T-cell (primary cell): ENCODE data around the gene KATNIP. TPM values are rescaled to one million over a fixed set of nuclear protein-coding genes. Genes with fewer than 3 reads are reported as not detected.

Experiments used
- ATAC-seq, 4 experiments: fragments of 200-7000 bp in 3 of 4; fragments of 150-1000 bp in 1 of 4; cut with Tn5 transposase; replicated peaks in 1 of 4; 1 replicate in 3 of 4; 2 replicates in 1 of 4; pipeline ENCODE4 v1.10.0; 2021; ENCODE audit warnings: moderate library complexity in 3 of 4, mild to moderate bottlenecking in 2 of 4, moderate number of reproducible peaks in 1 of 4
- CTCF ChIA-PET, 2 donors: fragments of 300-600 bp; sonication (Branson Sonifier 250); formaldehyde crosslinking; loops; one replicate each; lab custom pipeline; 2022; ENCODE audit warnings: antibody characterized with exemption in 2 of 2; lab: Charles Lee
- POLR2A ChIA-PET, 2 donors: fragments of 300-600 bp; sonication (Branson Sonifier 250); formaldehyde crosslinking; loops; one replicate each; lab custom pipeline; 2022; ENCODE audit warnings: antibody characterized with exemption in 2 of 2; lab: Charles Lee
- DNase-seq, 35 experiments: peaks; one replicate each; pipeline versions ENCODE4 v3.0.0 to v3.0.0-alpha.2; 2013 to 2023
- H3K27ac ChIP-seq: one replicate; pipeline ENCODE4 v1.5.1; 2013; ENCODE audit warnings: low read length
- H3K27me3 ChIP-seq, 2 experiments: replicated peaks in 1 of 2; 1 replicate in 1 of 2; 2 replicates in 1 of 2; pipeline versions ENCODE4 v1.6.1 to v1.7.0; 2013; ENCODE audit warnings: low read length in 1 of 2, mixed read lengths in 1 of 2; ENCODE audit not compliant: control insufficient read depth in 2 of 2, insufficient read depth in 2 of 2; ENCODE audit errors: extremely low read depth in 1 of 2
- H3K36me3 ChIP-seq, 2 donors: 1 replicate in 1 of 2; 2 replicates in 1 of 2; pipeline versions ENCODE4 v1.6.1 to v1.7.0; 2013; ENCODE audit warnings: low read length in 1 of 2; ENCODE audit not compliant: control insufficient read depth in 2 of 2, insufficient read depth in 1 of 2; ENCODE audit errors: extremely low read depth in 1 of 2
- H3K4me1 ChIP-seq, 2 experiments: 1 replicate in 1 of 2; 2 replicates in 1 of 2; pipeline versions ENCODE4 v1.6.1 to v1.7.0; 2013; ENCODE audit warnings: low read length in 2 of 2, mixed read lengths in 1 of 2; ENCODE audit not compliant: insufficient read depth in 2 of 2, control insufficient read depth in 1 of 2; ENCODE audit errors: extremely low read depth in 1 of 2
- H3K4me3 ChIP-seq, 2 donors: 1 replicate in 1 of 2; 2 replicates in 1 of 2; pipeline versions ENCODE4 v1.5.1 to v1.7.0; 2013; ENCODE audit warnings: mild to moderate bottlenecking in 2 of 2, low read length in 1 of 2, moderate library complexity in 1 of 2; ENCODE audit not compliant: control insufficient read depth in 1 of 2; ENCODE audit errors: extremely low read depth in 1 of 2
- H3K9me3 ChIP-seq: 2 replicates; pipeline ENCODE4 v1.7.0; 2013
- H3K27ac Mint-ChIP-seq, 2 donors: one replicate each; pipeline ENCODE4 v1.8.0; 2020 to 2021; ENCODE audit warnings: mild to moderate bottlenecking in 2 of 2, mixed read lengths in 2 of 2
- H3K27me3 Mint-ChIP-seq, 2 donors: one replicate each; pipeline ENCODE4 v1.8.0; 2021 to 2022; ENCODE audit warnings: mixed read lengths in 2 of 2
- H3K36me3 Mint-ChIP-seq: one replicate; pipeline ENCODE4 v1.8.0; 2021; ENCODE audit warnings: mixed read lengths
- H3K4me1 Mint-ChIP-seq, 3 donors: one replicate each; pipeline ENCODE4 v1.8.0; 2020 to 2022; ENCODE audit warnings: mixed read lengths in 3 of 3, mild to moderate bottlenecking in 1 of 3
- H3K4me3 Mint-ChIP-seq, 3 donors: one replicate each; pipeline ENCODE4 v1.8.0; 2020 to 2022; ENCODE audit warnings: mild to moderate bottlenecking in 3 of 3, mixed read lengths in 3 of 3, moderate library complexity in 3 of 3
- H3K9me3 Mint-ChIP-seq, 3 donors: one replicate each; pipeline ENCODE4 v1.8.0; 2020 to 2022; ENCODE audit warnings: mixed read lengths in 3 of 3
- WGBS: methylation state at CpG from one replicate; pipeline ENCODE4 v1.1.5; 2013; ENCODE audit warnings: missing lambda C conversion rate; ENCODE audit not compliant: insufficient coverage; 5-methylcytosine and 5-hydroxymethylcytosine counted together
- total RNA-seq, 35 experiments: library from RNA in 6 of 35; stranded (reverse) in 6 of 35; fragments of 120-200 nt in 1 of 35; gene quantifications; one replicate each; pipeline versions ENCODE4 v1.2.1 to v1.2.4 and lab custom pipeline; 2013 to 2026

The KATNIP gene
- total RNA-seq, 5 donors from 2014 or later (not counting 1 experiment from before 2014, with no cell fraction given), result 14.6 to 26.8 (median 18.7) TPM

- Mint-ChIP-seq H3K27ac (no peak overlapping the region), H3K4me3 (no peak overlapping the region)
- WGBS, result no CpG with 5 or more reads among the region's 1 CpG
These were observed 6.5 kb downstream of the KATNIP start for GRCh38 chr16:27556471-27556870.

DNA sequence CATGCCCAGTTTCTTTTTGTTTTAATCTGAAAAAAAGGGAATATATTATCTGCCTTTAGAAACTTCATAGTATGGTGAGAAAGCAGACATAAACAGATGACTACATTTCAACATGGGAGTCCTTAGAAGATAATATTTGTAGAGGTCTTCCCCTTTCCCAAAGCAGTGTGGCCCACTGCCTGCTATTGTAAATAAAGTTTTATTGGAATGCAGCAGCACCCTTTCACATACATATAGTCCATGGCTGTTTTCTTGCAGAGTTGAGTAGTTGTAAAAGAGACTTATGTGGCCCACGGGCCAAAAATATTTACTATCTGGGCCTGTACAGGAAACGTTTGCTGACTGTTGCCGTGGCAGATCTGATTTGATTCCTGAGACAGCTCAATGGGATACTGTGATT lies 8.5 kb downstream of the KATNIP start:
- Mint-ChIP-seq H3K36me3 (peaks cover 4% of the 10 kb centered on the region), H3K27ac (no peak overlapping the region), H3K9me3 (no peaks in the 10 kb centered on the region), H3K4me3 (no peak overlapping the region), H3K4me1 (no peaks in the 10 kb centered on the region), H3K27me3 (no peaks in the 10 kb centered on the region)
- Histone ChIP-seq H3K4me1 (no peaks in the 10 kb centered on the region), H3K4me3 (no peak overlapping the region), H3K27me3 (no peaks in the 10 kb centered on the region), H3K36me3 (no peaks in the 10 kb centered on the region), H3K27ac (no peak overlapping the region), H3K9me3 (no peaks in the 10 kb centered on the region)
- no peak for ATAC-seq
- POLR2A ChIA-PET, result no interaction called here
- CTCF ChIA-PET, result no interaction called here
- WGBS, result no CpG with 5 or more reads among the region's 3 CpGs
- no peak for DNase-seq

More at GRCh38 chr16:27556471-27556870, 6.5 kb downstream of the KATNIP start:
- no peaks in the 10 kb centered on the region for H3K36me3 Mint-ChIP-seq
- Histone ChIP-seq H3K4me3 (no peak overlapping the region), H3K9me3 (no peaks in the 10 kb centered on the region), H3K4me1 (no peaks in the 10 kb centered on the region), H3K27me3 (no peaks in the 10 kb centered on the region), H3K36me3 (no peaks in the 10 kb centered on the region), H3K27ac (no peak overlapping the region)
- CTCF ChIA-PET, result no interaction called here
- ATAC-seq (no peak), DNase-seq (no peak)
- POLR2A ChIA-PET, result interaction anchor here in 1 of 2 donors (0.7 kb wide), 1 partner anchor 143 kb away, joined by 5 read pairs; no protein-coding TSS in a partner anchor
- H3K4me1 Mint-ChIP-seq, result no peaks in the 10 kb centered on the region
- H3K27me3 Mint-ChIP-seq, result no peaks in the 10 kb centered on the region
- H3K9me3 Mint-ChIP-seq, result no peaks in the 10 kb centered on the region

GRCh38 chr16:27558932-27559331 lies 9.0 kb downstream of the KATNIP start:
- ATAC-seq (no peak), DNase-seq (no peak)
- no peak overlapping the region for H3K27ac Mint-ChIP-seq
- CTCF ChIA-PET, result no interaction called here
- no peaks in the 10 kb centered on the region for H3K27me3 Mint-ChIP-seq
- H3K4me3 Mint-ChIP-seq, result no peak overlapping the region
- H3K27ac ChIP-seq, result no peak overlapping the region
- H3K36me3 ChIP-seq, result no peaks in the 10 kb centered on the region
- no peaks in the 10 kb centered on the region for H3K4me1 Mint-ChIP-seq
- no peaks in the 10 kb centered on the region for H3K27me3 ChIP-seq
- POLR2A ChIA-PET, result no interaction called here
- H3K4me3 ChIP-seq, result no peak overlapping the region
- no peaks in the 10 kb centered on the region for H3K4me1 ChIP-seq
- H3K9me3 ChIP-seq, result no peaks in the 10 kb centered on the region
- no CpG with 5 or more reads among the region's 1 CpG for WGBS
- H3K9me3 Mint-ChIP-seq, result no peaks in the 10 kb centered on the region
- peaks cover 4% of the 10 kb centered on the region for H3K36me3 Mint-ChIP-seq

GRCh38 chr16:27561216-27561615 lies 11.3 kb downstream of the KATNIP start:
- no peaks in the 10 kb centered on the region for H3K27me3 Mint-ChIP-seq
- no peaks in the 10 kb centered on the region for H3K36me3 ChIP-seq
- ChIA-PET POLR2A (no interaction called here), CTCF (no interaction called here)
- H3K27ac ChIP-seq, result no peak overlapping the region
- no peaks in the 10 kb centered on the region for H3K4me1 ChIP-seq
- WGBS, result 93% methylated on average over 7 of the region's 8 CpGs
- no peaks in the 10 kb centered on the region for H3K27me3 ChIP-seq
- no peaks in the 10 kb centered on the region for H3K9me3 Mint-ChIP-seq
- no peak overlapping the region for H3K27ac Mint-ChIP-seq
- no peak overlapping the region for H3K4me3 Mint-ChIP-seq
- no peaks in the 10 kb centered on the region for H3K4me1 Mint-ChIP-seq
- H3K9me3 ChIP-seq, result no peaks in the 10 kb centered on the region
- no peak for DNase-seq
- H3K4me3 ChIP-seq, result no peak overlapping the region
- ATAC-seq, result no peak
- H3K36me3 Mint-ChIP-seq, result peaks cover 4% of the 10 kb centered on the region

DNA sequence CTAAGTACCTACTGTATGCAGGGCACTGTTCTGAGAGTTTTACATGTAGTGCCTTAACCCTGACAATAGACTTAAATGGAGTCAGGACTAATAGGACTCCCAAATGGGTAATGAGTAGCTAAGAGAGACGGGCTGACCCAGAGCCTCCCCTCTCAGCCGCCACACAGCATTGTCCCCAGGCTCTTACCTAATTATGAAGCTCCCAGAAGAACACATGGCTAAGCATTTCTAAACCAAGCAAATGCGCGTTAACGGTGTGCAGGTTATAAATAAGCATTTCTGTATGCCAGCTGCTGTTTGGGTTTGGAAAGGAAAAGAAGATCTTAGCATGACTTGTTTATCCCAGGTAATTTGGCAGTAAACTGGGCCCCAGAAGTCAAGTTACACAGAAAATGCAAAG lies 14.3 kb downstream of the KATNIP start:
- no peaks in the 10 kb centered on the region for H3K36me3 ChIP-seq
- DNase-seq, result no peak
- H3K27me3 Mint-ChIP-seq, result no peaks in the 10 kb centered on the region
- no peak overlapping the region for H3K4me3 Mint-ChIP-seq
- H3K4me3 ChIP-seq, result no peak overlapping the region
- H3K4me1 Mint-ChIP-seq, result no peaks in the 10 kb centered on the region
- no peaks in the 10 kb centered on the region for H3K4me1 ChIP-seq
- no peak overlapping the region for H3K27ac ChIP-seq
- CTCF ChIA-PET, result interaction anchor here in 1 of 2 donors (1.4 kb wide), 1 partner anchor 11 kb away, joined by 7 read pairs; no protein-coding TSS in a partner anchor
- no peaks in the 10 kb centered on the region for H3K27me3 ChIP-seq
- H3K9me3 Mint-ChIP-seq, result no peaks in the 10 kb centered on the region
- 100% methylated on average over 3 of the region's 5 CpGs for WGBS
- ATAC-seq, result no peak
- no peaks in the 10 kb centered on the region for H3K9me3 ChIP-seq
- POLR2A ChIA-PET, result interaction anchor here in 1 of 2 donors (0.6 kb wide), 1 partner anchor 18 kb away, joined by 5 read pairs; no protein-coding TSS in a partner anchor
- no peak overlapping the region for H3K27ac Mint-ChIP-seq
- peaks cover 12% of the 10 kb centered on the region for H3K36me3 Mint-ChIP-seq

GRCh38 chr16:27566417-27566816 lies 16.5 kb downstream of the KATNIP start:
- peaks cover 15% of the 10 kb centered on the region for H3K36me3 Mint-ChIP-seq
- no peaks in the 10 kb centered on the region for H3K27me3 Mint-ChIP-seq
- no peaks in the 10 kb centered on the region for H3K36me3 ChIP-seq
- ATAC-seq (no peak), DNase-seq (peak in 1 of 35 experiments; percentile 4)
- H3K4me3 Mint-ChIP-seq, result no peak overlapping the region
- H3K9me3 ChIP-seq, result no peaks in the 10 kb centered on the region
- ChIA-PET POLR2A (no interaction called here), CTCF (no interaction called here)
- no peaks in the 10 kb centered on the region for H3K9me3 Mint-ChIP-seq
- no peaks in the 10 kb centered on the region for H3K4me1 ChIP-seq
- H3K4me1 Mint-ChIP-seq, result no peaks in the 10 kb centered on the region
- H3K4me3 ChIP-seq, result no peak overlapping the region
- WGBS, result 53% methylated on average over 6 of the region's 6 CpGs
- H3K27ac Mint-ChIP-seq, result no peak overlapping the region
- no peak overlapping the region for H3K27ac ChIP-seq
- no peaks in the 10 kb centered on the region for H3K27me3 ChIP-seq

GRCh38 chr16:27568077-27568476 lies 18.1 kb downstream of the KATNIP start:
- DNase-seq, result no peak
- Mint-ChIP-seq H3K27me3 (no peaks in the 10 kb centered on the region), H3K4me3 (no peak overlapping the region), H3K36me3 (peaks cover 11% of the 10 kb centered on the region), H3K27ac (no peak overlapping the region), H3K9me3 (no peaks in the 10 kb centered on the region), H3K4me1 (no peaks in the 10 kb centered on the region)
- Histone ChIP-seq H3K27me3 (no peaks in the 10 kb centered on the region), H3K4me3 (no peak overlapping the region), H3K9me3 (no peaks in the 10 kb centered on the region), H3K36me3 (no peaks in the 10 kb centered on the region), H3K27ac (no peak overlapping the region), H3K4me1 (no peaks in the 10 kb centered on the region)
- WGBS, result 100% methylated on average over 3 of the region's 4 CpGs
- ChIA-PET CTCF (no interaction called here), POLR2A (interaction anchor here in 1 of 2 donors (0.6 kb wide), 1 partner anchor 23 kb away, joined by 3 read pairs; no protein-coding TSS in a partner anchor)
- no peak for ATAC-seq
